Retinal pigment epithelial cell (primary cell): ENCODE measurements around the gene SLC24A3.

Experiments used
- DNase-seq: peaks from one replicate; pipeline ENCODE4 v3.0.0-alpha.2; 2010; ENCODE audit warnings: low read depth
- H3K4me3 ChIP-seq: 2 replicates; pipeline ENCODE4 v1.5.1; 2011; ENCODE audit warnings: mild to moderate bottlenecking, low read length, control low read depth, moderate library complexity
- CTCF ChIP-seq: conservative IDR thresholded peaks from 2 replicates; pipeline ENCODE4 v1.5.1; 2011; ENCODE audit warnings: low read depth, low read length, control low read depth, inconsistent platforms

The SLC24A3 gene

GRCh38 chr20:19252451-19253120 is 40.1 kb downstream of the SLC24A3 start:
- DNase-seq: no peak
- no peak overlapping the region for H3K4me3 ChIP-seq
- no peak for TF ChIP-seq CTCF

- no peak for DNase-seq
- H3K4me3 ChIP-seq: no peak overlapping the region
- no peak for TF ChIP-seq CTCF
These were observed 40.9 kb downstream of the SLC24A3 start for GRCh38 chr20:19253316-19253715.

- H3K4me3 ChIP-seq: no peak overlapping the region
- DNase-seq: no peak
- TF ChIP-seq CTCF: no peak
These were observed 41.7 kb downstream of the SLC24A3 start for GRCh38 chr20:19253916-19254820.

- no peak overlapping the region for H3K4me3 ChIP-seq
- TF ChIP-seq CTCF: no peak
- DNase-seq: no peak
These were observed 42.5 kb downstream of the SLC24A3 start for GRCh38 chr20:19254956-19255355.

GRCh38 chr20:19256085-19256484 is 43.6 kb downstream of the SLC24A3 start:
- TF ChIP-seq CTCF: no peak

GRCh38 chr20:19256906-19257595 is 44.6 kb downstream of the SLC24A3 start:
- no peak for DNase-seq
- TF ChIP-seq CTCF: no peak
- H3K4me3 ChIP-seq: no peak overlapping the region

More at GRCh38 chr20:19256085-19256484, 43.6 kb downstream of the SLC24A3 start:
- no peak for DNase-seq
- H3K4me3 ChIP-seq: no peak overlapping the region
